HG03066 (cell line): ENCODE data around the gene MDH2.
"Not testable (repeated sequence)": the region's sequence is repeated elsewhere in the genome, so short reads cannot be mapped to it uniquely, and the experiment has no call there.

Experiments
- ATAC-seq: cut with Tn5 transposase; IDR thresholded peaks from one replicate; pipeline ENCODE4 v1.9.1; 2021; ENCODE audit warnings: low read depth; ENCODE audit not compliant: unreplicated experiment

Gene MDH2, protein sequence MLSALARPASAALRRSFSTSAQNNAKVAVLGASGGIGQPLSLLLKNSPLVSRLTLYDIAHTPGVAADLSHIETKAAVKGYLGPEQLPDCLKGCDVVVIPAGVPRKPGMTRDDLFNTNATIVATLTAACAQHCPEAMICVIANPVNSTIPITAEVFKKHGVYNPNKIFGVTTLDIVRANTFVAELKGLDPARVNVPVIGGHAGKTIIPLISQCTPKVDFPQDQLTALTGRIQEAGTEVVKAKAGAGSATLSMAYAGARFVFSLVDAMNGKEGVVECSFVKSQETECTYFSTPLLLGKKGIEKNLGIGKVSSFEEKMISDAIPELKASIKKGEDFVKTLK

DNA sequence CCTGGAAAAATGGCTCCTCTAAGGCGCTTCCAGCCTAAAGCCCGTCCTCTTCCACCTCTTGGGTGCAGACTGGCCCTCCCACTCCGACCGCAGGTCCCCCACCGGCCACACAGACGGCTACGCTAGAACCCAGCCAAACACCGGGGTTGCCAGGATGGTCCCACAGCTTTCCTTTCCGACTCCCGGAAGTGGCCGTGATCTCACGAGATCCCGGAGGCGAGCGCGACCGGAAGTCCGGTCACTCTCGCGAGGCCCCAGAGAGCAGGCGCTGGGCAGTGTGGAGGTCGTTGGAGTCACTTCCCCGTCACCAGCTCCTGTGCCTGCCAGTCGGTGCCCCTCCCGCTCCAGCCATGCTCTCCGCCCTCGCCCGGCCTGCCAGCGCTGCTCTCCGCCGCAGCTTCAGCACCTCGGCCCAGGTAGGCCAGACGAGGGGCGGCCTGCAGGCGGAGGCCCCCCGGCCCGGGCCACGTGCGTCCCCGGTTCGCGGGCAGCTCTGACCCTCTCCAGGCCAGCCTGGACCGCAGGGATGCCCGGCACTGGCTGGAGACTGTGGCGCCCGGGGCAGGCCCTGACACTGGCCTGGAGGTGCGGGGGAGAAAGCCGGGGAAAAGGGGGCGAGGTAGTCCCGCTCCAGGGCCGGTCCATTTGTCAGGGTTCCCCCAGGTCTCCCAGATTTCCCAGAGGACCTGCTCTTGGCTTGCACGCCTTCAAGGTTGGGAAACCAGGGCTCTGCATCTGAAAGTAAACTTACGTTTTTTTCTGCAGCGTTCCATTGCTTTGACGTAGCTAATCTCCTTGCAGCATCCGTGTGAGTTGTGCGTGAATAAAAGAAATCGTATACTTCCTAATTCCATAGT is at the start of gene MDH2, which contains the start of gene STYXL1:
Gene MDH2 (plus strand): TSS at position 296 of the 857 bp plus-strand sequence. CDS start 55 bp downstream, at position 351.
Gene STYXL1 (minus strand): TSS at position 190 of the 857 bp plus-strand sequence. CDS start 17,477 bp downstream, outside the sequence.
- ATAC-seq: peak; percentile 92

DNA sequence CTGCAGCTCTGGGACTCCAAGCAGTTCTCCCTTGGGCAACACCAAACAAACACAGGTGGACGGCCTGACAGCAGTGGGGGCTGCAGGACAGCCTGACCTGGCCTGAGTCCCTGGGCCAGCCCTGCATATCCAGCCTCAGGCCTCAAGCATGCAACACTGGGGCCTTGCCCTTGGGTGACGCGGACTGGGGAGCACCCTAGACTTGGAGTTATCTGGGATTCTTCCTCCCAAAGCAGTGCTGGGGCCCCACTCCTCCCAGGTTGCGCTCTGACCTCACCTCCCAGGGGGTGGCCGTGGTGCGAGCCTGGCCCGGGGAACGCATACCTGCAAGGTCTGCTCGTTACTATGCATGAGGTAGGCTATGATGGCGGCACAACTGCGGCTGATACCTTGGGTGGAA is 47.3 kb upstream of the MDH2 start:
- ATAC-seq: no peak

DNA sequence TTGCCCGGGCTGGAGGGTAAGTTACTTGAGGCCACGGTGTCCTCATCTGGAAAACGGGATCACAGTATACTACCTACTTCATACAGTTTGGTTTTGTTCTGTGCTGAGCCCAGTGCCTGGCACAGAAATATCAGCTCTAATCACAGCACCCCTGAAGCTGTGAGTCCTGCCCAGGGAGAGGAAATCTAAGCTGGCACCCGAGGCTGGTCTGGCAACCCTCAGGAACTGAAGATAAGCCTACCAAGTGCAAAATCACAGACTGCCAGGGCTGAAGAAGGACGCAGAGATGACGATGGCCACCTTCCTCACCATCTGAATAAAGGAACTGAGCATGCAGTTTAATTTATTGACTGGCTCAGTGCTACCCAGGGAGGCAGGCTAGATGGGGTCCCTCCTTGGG is 45.8 kb upstream of the MDH2 start:
- no peak for ATAC-seq

DNA sequence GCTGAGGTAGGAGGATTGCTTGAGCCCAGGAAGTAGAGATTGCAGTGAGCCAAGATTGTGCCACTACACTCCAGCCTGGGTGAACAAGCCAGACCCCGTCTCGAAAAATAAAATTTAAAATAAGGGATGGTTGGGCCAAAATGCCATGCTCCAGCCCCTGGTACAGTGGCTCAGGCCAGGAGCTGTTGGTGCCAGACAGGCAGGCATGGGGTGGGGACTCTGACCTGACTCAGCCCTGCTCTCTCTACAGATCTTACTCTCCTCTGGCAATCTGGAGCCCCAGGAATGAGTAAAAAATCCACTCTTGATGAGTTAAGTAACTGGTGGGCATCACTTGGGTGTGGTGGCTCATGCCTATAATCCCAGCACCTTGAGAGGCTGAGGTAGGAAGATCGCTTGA is 45.1 kb upstream of the MDH2 start:
- no peak for ATAC-seq

DNA sequence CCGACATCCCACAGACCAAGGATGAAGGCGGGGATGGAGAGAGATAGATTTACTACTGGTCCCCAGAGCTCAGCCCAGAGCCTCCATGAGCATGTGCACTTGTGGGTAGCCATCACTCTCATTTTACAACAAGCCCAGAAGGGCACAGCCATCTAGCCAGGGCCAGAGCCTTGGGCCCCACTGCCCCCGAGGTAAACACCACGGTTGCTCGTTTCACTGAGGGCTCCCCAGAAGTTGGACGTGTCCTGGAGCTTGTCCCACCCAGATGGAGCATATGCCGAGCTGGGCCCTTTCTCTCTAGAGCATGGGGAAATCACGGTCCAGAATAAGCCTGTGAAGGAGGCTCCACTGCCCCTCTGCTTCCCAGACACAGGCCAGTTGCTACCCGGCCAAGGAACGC is 44.6 kb upstream of the MDH2 start:
- ATAC-seq: no peak

DNA sequence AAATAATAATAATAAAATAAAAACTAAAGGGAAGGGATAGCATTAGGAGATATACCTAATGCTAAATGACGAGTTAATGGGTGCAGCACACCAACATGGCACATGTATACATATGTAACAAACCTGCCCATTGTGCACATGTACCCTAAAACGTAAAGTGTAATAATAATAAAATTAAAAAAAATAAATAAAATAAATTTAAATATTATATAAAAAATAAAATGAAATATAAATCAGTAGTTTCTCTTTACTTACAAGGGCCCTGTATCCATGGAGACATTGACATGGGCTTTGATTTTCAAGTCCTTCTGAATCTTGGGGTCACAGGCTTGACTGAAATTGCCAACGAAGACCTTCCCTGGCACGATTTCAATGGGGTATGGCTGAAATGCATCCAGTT is 42.9 kb upstream of the MDH2 start:
- ATAC-seq: not testable (repeated sequence)

DNA sequence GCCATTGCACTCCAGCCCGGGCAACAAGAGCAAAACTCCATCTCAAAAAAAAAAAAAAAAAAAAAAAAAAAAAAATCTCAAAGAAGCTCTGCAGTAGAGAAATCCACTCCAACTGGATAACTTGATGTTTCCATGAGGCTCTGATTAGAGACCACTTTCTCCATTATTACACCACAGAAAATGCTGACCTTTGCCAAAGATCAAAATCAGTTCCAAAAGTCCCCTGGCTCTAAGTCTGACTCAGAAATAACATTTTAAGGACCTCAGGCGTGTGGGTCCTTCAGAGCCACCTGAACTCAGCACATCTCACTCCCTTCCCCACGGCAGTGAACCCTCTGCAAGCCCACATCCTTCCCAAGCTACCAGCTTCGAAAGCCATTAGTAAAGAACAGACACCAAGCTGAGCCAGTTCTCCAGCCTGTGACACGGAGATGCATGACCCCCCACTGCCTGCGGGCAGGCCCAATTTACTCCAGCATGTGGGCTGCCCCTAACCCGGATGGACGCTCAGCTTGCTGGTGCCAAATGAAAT is 39.7 kb upstream of the MDH2 start:
- ATAC-seq: no peak

DNA sequence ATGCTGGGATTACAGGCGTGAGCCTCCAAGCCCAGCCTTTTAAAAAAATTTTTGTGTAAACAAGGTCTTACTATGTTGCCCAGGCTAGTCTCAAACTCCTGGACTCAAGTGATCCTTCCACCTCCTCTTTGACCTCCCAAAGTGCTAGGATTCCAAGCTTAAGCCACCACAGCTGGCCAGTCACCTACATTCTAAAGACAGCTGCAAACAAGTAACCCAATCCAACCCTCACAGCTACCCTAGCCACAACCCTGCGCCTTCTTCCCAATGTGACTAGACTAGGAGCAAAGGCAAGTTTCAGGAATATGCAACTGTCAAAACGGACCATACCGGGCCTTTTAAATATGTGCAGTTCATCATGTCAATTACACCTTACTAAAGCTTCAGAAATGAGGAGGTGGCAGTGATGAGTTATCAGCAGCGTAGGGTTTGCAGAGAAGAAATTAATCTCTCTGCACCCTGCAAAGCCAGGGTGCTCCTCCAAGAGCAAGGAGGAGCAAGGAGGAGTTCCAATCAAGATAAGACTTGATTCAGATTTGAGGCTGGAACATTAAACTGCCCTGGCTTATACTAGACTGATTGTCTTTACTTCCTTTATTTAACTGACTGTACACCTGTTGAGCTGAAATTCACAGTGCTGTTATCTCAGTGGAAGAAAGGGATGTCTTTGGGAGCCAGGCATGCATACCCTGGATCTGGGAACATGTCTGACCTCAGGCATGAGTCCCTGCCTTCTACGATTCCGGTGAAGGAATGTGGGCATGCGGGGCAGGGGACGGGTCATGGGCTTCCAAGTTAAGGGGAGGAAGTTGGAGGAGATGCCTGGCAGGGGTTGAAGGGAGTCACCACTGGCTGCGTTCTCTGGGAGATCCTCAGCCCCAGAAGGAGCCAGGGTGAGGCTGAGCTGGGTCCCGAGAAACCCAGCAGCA is 38.0 kb upstream of the MDH2 start:
- no peak for ATAC-seq

DNA sequence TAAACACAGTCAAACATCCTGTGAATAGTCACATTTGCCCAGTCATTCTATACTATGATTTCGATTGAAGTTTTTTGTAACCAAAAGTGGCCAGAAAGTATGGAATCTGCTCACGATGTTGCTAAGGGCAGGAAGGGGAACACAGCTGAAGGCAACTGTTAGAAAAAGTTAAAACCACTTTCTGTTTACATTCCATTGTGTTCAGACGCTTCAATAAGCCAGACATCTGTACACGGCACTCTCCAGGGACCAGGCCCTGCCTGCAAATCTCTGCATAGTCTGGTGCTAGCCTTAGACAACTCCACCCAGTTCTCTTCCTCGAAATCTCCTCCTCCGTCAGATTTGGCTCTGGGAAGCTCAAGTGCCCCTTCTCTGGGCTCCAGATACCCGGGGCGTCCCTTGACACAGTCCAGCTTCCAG is 36.5 kb upstream of the MDH2 start:
- ATAC-seq: no peak

DNA sequence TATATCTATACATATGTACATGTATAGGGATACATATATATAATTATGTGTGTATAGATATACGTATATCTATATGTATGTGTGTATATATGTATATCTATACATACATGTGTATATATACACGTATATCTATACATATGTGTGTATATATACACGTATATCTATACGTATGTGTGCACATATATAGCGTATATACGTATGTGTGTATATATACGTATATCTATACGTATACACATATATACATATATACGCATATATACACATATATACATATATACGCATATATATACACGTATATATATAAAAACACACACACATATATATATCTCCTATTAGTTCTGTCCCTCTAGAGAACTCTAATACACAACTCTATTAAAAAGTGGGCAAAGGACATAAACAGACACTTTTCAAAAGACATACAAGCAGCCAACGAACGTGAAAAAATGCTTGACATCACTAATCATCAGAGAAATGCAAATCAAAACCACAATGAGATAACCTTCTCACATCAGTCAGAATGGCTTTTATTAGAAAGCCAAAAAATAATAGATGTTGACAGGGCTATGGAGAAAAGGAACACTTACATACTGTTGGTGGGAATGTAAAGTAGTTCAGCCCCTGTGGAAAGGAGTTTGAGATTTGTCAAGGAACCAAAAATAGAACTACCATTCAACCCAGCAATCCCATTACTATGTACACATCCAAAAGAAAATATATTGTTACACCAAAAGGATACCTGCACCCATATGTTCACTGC is 31.5 kb upstream of the MDH2 start:
- no peak for ATAC-seq

DNA sequence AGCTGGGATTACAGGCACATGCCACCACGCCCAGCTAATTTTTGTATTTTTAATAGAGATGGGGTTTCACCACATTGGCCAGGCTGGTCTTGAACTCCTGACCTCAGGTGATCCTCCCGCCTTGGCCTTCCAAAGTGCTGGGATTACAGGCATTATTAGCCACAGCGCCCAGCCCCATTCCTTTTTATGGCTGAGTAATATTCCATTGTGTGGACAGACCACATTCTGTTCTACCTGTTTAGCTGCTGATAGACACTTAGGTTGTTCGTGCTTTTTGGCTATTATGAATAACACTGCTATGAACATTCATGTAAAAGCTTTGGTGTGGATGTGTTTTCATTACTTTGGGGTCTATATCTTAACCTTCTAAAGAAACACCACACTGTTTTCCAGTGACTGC is 29.4 kb upstream of the MDH2 start:
- ATAC-seq: not testable (repeated sequence)

DNA sequence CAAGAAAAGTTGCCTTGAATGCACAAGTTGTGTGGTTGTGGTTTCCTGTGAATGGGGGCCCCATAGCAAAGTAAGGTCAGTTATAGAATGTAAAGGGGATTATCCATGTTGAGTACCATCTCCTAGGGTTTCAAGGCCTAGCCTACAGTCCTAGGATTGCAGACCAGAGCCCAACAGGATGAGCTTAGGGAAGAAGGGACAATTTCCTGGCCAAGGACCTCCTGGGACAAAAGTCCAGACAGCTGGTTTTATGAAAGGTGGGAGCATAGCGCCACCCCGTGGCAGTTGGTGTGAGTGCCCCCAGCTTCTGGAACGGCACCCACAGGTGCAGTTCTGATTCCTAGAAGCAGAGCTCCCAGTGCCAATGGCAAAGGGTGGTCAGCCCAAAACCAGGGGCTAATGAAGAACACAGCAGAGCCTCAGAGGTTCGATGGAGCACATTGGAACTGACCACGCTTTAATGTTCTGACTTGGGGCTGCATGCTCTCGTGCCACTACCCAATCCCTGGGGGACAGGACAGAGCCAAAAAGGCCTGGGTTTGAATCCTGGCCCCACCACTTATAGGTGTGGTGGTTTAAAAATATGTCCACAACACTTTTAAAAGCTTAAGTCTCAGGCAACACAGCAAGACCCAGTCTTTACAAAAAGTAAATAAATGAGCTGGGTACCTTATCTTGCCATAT is 27.7 kb upstream of the MDH2 start:
- ATAC-seq: no peak

DNA sequence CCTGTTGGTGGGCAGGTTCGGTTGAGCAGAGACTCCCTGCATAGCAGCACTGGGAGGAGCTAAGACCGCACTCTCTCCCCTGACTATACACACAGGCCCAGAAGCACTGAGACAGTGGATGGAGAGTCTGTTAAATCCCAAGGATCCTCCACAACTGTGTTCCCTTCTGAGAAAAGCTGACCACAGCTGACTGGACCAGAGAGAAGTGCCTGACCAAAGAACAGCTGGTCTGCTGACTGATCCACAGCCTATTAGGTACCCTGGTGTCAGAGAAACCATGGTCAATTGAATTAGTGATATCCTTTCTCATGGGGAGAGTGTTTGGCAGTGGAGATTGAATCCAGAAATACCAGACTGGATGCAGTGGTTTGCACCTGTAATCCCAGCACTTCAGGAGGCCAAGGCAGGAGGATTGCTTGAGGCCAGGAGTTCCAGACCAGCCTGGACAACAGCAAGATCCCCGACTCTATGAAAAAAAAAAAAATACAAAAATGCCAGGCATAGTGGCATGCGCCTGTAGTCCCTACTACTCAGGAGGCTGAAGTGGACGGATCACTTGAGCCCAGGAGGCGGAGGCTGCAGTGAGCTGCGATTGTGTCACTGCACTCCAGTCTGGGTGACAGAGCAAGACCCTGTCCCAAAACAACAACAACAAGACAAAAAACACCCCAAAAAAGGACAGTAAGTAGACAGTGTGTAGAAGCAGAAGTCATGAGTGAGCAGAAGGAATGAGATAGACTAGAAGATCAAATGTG is 25.7 kb upstream of the MDH2 start:
- ATAC-seq: no peak

DNA sequence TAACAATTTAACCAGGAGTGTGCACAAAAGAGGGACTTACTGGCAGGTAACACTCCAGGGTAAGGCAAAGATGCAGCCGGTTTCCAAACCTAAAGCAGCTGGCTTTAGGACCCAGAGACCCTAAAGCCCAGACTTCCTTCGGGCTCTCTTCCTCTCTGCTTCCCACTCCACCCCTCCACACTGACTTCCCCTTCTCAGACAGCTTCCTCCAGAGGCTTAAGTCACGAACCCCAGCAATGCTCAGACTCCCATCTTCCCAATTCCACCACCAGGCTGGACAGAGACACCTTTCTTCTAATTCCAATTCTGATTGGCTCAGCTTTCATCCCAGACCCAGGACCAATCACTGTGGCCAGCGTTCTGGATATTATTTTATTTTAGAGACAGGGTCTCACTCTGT is 24.9 kb upstream of the MDH2 start:
- no peak for ATAC-seq

DNA sequence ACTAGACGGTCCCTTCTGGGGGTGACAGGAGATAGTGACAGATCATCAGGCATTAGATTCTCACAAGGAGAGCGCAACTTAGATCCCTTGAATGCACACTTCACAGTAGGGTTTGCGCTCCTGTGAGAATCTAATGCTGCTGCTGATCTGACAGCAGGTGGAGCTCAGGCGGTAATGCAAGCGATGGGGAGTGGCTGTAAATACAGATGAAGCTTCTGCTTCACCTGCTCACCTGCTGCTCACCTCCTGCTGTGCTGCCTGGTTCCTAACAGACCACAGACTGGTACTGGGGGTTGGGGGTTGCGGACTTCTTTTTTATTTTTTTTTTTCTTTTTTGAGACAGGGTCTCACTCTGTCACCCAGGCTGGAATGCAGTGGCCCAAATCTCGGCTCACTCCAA is 18.2 kb upstream of the MDH2 start:
- not testable (repeated sequence) for ATAC-seq

DNA sequence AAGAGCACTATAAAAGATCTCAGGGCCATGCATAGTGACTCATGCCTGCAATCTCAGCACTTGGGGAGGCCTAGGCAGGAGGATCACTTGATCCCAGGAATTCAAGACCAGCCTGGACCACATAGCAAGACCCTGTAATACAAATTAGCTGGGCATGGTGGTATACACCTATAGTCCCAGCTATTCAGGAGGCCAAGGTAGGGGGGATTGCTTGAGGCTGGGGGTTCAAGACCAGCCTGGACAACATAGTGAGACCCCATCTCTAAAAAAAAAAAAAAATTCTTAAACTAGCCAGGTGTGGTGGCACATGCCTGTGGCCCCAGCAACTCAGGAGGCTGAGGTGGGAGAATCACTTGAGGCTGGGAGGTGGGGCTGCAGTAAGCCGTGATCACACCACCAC is 15.9 kb upstream of the MDH2 start:
- no peak for ATAC-seq

DNA sequence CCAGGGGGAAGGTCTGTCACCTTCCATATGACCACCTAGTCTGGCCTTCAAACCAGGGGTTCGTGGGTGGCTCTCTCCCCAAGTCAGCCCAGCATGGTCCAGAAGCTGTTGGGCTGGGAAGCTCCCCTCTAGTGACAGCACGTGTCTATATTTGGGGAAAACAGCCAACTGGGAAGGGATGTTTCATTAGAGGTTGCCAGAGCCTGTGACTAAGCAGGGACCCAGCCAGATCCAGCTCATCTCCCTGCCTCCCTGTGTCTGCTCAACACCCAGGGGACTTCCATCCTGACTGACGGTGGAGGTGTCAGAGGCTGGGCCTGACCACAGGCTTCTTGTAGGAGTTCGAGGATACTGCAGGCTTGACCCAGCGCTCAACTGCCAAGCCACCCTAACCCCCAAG is 10.6 kb upstream of the MDH2 start:
- ATAC-seq: no peak

DNA sequence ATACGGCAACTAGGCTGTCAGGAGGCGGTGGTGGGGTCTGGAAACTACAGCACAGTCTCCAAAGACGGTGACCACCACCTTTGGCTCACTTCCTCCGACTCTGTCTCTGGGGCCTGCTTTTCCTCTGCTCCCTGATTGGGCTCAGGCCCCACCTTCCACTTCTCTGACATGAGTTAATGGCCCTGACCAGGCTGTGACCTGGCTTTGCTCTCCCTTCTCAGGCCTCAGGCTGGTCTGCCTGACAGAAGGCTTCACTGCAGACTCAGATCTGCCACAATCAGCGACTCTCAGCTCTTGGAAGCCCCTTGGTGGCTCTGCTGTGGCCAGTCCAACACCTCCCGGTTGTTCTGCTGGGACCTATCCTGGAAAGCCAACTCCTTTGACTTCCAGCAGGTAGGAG is 7.8 kb upstream of the MDH2 start:
- no peak for ATAC-seq
